ENCODE results near the gene DDX54.

GRCh38 chr12:113221181-113221996 is 36.1 kb upstream of the DDX54 start, which contains the start of gene TPCN1:
- TF ChIP-seq, protein P1, sequence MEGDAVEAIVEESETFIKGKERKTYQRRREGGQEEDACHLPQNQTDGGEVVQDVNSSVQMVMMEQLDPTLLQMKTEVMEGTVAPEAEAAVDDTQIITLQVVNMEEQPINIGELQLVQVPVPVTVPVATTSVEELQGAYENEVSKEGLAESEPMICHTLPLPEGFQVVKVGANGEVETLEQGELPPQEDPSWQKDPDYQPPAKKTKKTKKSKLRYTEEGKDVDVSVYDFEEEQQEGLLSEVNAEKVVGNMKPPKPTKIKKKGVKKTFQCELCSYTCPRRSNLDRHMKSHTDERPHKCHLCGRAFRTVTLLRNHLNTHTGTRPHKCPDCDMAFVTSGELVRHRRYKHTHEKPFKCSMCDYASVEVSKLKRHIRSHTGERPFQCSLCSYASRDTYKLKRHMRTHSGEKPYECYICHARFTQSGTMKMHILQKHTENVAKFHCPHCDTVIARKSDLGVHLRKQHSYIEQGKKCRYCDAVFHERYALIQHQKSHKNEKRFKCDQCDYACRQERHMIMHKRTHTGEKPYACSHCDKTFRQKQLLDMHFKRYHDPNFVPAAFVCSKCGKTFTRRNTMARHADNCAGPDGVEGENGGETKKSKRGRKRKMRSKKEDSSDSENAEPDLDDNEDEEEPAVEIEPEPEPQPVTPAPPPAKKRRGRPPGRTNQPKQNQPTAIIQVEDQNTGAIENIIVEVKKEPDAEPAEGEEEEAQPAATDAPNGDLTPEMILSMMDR (IDR thresholded peaks at IDR 0.05), result no peak
- no peak for TF ChIP-seq EP300 (IDR thresholded peaks at IDR 0.05)

Data from sigmoid colon (tissue), 4 donors.